Activated T-cell treated with anti-CD3 and anti-CD28 coated beads, Interleukin-2, amount 50 U/mL, for 4 hours (primary cell): ENCODE data around the gene ATP6V1B1. TPM values are rescaled to one million over a fixed set of nuclear protein-coding genes. Genes with fewer than 3 reads are reported as not detected.

Experiments
- ATAC-seq, 2 donors: fragments of 200-7000 bp; cut with Tn5 transposase; one replicate each; pipeline ENCODE4 v1.10.0; 2021
- DNase-seq: peaks from one replicate; pipeline ENCODE4 v3.0.0-alpha.2; 2020
- H3K27me3 Mint-ChIP-seq: one replicate; pipeline ENCODE4 v1.8.0; 2021; ENCODE audit warnings: low read depth, mixed read lengths
- H3K36me3 Mint-ChIP-seq: one replicate; pipeline ENCODE4 v1.8.0; 2022; ENCODE audit warnings: mixed read lengths; ENCODE audit not compliant: insufficient read depth
- H3K4me1 Mint-ChIP-seq: one replicate; pipeline ENCODE4 v1.8.0; 2021; ENCODE audit warnings: low read depth, mixed read lengths
- H3K4me3 Mint-ChIP-seq: one replicate; pipeline ENCODE4 v1.8.0; 2021; ENCODE audit warnings: mild to moderate bottlenecking, moderate library complexity, mixed read lengths
- H3K9me3 Mint-ChIP-seq: one replicate; pipeline ENCODE4 v1.8.0; 2021; ENCODE audit warnings: mixed read lengths
- total RNA-seq, 3 donors: library from RNA; stranded (reverse); gene quantifications; one replicate each; pipeline ENCODE4 v1.2.1, GENCODE V29; 2021

Gene ATP6V1B1
- total RNA-seq, 3 donors from 2014 or later: not detected

- DNase-seq: no peak
- ATAC-seq: no peak
- Mint-ChIP-seq H3K27me3 (peaks cover 43% of the 10 kb centered on the region), H3K4me1 (peaks cover 5% of the 10 kb centered on the region), H3K4me3 (no peak overlapping the region), H3K9me3 (no peaks in the 10 kb centered on the region), H3K36me3 (no peaks in the 10 kb centered on the region)
Observed at GRCh38 chr2:70959851-70960832, 24.4 kb downstream of the ATP6V1B1 start.

GRCh38 chr2:70960833-70961647 lies 25.3 kb downstream of the ATP6V1B1 start:
- Mint-ChIP-seq H3K27me3 (peaks cover 38% of the 10 kb centered on the region), H3K4me1 (peaks cover 5% of the 10 kb centered on the region), H3K4me3 (no peak overlapping the region), H3K9me3 (no peaks in the 10 kb centered on the region), H3K36me3 (no peaks in the 10 kb centered on the region)
- DNase-seq: no peak
- ATAC-seq: no peak

- H3K4me1 Mint-ChIP-seq: peaks cover 5% of the 10 kb centered on the region
- no peaks in the 10 kb centered on the region for H3K9me3 Mint-ChIP-seq
- ATAC-seq: no peak
- peaks cover 35% of the 10 kb centered on the region for H3K27me3 Mint-ChIP-seq
- no peak for DNase-seq
- no peak overlapping the region for H3K4me3 Mint-ChIP-seq
- H3K36me3 Mint-ChIP-seq: no peaks in the 10 kb centered on the region
Observed at GRCh38 chr2:70961648-70961994, 25.9 kb downstream of the ATP6V1B1 start.

- H3K36me3 Mint-ChIP-seq: no peaks in the 10 kb centered on the region
- no peak overlapping the region for H3K4me3 Mint-ChIP-seq
- peaks cover 5% of the 10 kb centered on the region for H3K4me1 Mint-ChIP-seq
- no peaks in the 10 kb centered on the region for H3K9me3 Mint-ChIP-seq
- H3K27me3 Mint-ChIP-seq: peaks cover 33% of the 10 kb centered on the region
- ATAC-seq (no peak), DNase-seq (no peak)
Observed at GRCh38 chr2:70962211-70962884, 26.6 kb downstream of the ATP6V1B1 start.

GRCh38 chr2:70962885-70963878 lies 27.5 kb downstream of the ATP6V1B1 start:
- no peak overlapping the region for H3K4me3 Mint-ChIP-seq
- peaks cover 29% of the 10 kb centered on the region for H3K27me3 Mint-ChIP-seq
- no peaks in the 10 kb centered on the region for H3K36me3 Mint-ChIP-seq
- DNase-seq (no peak), ATAC-seq (no peak)
- no peaks in the 10 kb centered on the region for H3K9me3 Mint-ChIP-seq
- H3K4me1 Mint-ChIP-seq: peaks cover 5% of the 10 kb centered on the region

GRCh38 chr2:70964133-70964532 lies 28.4 kb downstream of the ATP6V1B1 start:
- DNase-seq (no peak), ATAC-seq (no peak)
- peaks cover 29% of the 10 kb centered on the region for H3K27me3 Mint-ChIP-seq
- H3K4me1 Mint-ChIP-seq: peaks cover 3% of the 10 kb centered on the region
- no peak overlapping the region for H3K4me3 Mint-ChIP-seq
- no peaks in the 10 kb centered on the region for H3K9me3 Mint-ChIP-seq
- no peaks in the 10 kb centered on the region for H3K36me3 Mint-ChIP-seq

GRCh38 chr2:70964596-70965386 lies 29.1 kb downstream of the ATP6V1B1 start:
- Mint-ChIP-seq H3K9me3 (no peaks in the 10 kb centered on the region), H3K4me3 (peak overlapping the region; percentile 85), H3K36me3 (no peaks in the 10 kb centered on the region), H3K4me1 (peaks cover 3% of the 10 kb centered on the region), H3K27me3 (peaks cover 29% of the 10 kb centered on the region)
- peak; percentile 97 to 98 for ATAC-seq
- peak; percentile 82 for DNase-seq

- DNase-seq: no peak
- peak overlapping the region; percentile 85 for H3K4me3 Mint-ChIP-seq
- no peak for ATAC-seq
- peaks cover 27% of the 10 kb centered on the region for H3K27me3 Mint-ChIP-seq
- peaks cover 3% of the 10 kb centered on the region for H3K4me1 Mint-ChIP-seq
- no peaks in the 10 kb centered on the region for H3K9me3 Mint-ChIP-seq
- H3K36me3 Mint-ChIP-seq: no peaks in the 10 kb centered on the region
Observed at GRCh38 chr2:70965506-70965905, 29.8 kb downstream of the ATP6V1B1 start.

- Mint-ChIP-seq H3K36me3 (no peaks in the 10 kb centered on the region), H3K27me3 (peaks cover 23% of the 10 kb centered on the region), H3K4me3 (no peak overlapping the region), H3K9me3 (no peaks in the 10 kb centered on the region), H3K4me1 (peaks cover 3% of the 10 kb centered on the region)
- ATAC-seq: no peak
- DNase-seq: no peak
Observed at GRCh38 chr2:70966681-70967080, 31.0 kb downstream of the ATP6V1B1 start.

- Mint-ChIP-seq H3K36me3 (no peaks in the 10 kb centered on the region), H3K4me1 (peaks cover 3% of the 10 kb centered on the region), H3K9me3 (no peaks in the 10 kb centered on the region), H3K4me3 (no peak overlapping the region), H3K27me3 (peaks cover 23% of the 10 kb centered on the region)
- DNase-seq (no peak), ATAC-seq (no peak)
Observed at GRCh38 chr2:70967189-70967588, 31.5 kb downstream of the ATP6V1B1 start.

- peaks cover 14% of the 10 kb centered on the region for H3K4me1 Mint-ChIP-seq
Observed at GRCh38 chr2:70974592-70974991, 38.9 kb downstream of the ATP6V1B1 start.

GRCh38 chr2:70975237-70975636 lies 39.5 kb downstream of the ATP6V1B1 start:
- peaks cover 2% of the 10 kb centered on the region for H3K27me3 Mint-ChIP-seq
- no peaks in the 10 kb centered on the region for H3K36me3 Mint-ChIP-seq
- no peak for ATAC-seq
- H3K4me3 Mint-ChIP-seq: no peak overlapping the region
- H3K9me3 Mint-ChIP-seq: no peaks in the 10 kb centered on the region
- peaks cover 14% of the 10 kb centered on the region for H3K4me1 Mint-ChIP-seq
- DNase-seq: no peak

More at GRCh38 chr2:70974592-70974991, 38.9 kb downstream of the ATP6V1B1 start:
- Mint-ChIP-seq H3K27me3 (peaks cover 2% of the 10 kb centered on the region), H3K4me3 (no peak overlapping the region), H3K9me3 (no peaks in the 10 kb centered on the region), H3K36me3 (no peaks in the 10 kb centered on the region)
- no peak for ATAC-seq
- no peak for DNase-seq
